ENCODE results near the gene ANXA2R. TPM values are rescaled to one million over a fixed set of nuclear protein-coding genes. Genes with fewer than 3 reads are reported as not detected.

The ANXA2R gene
- total and polyA plus RNA-seq, 9 donors: 1.1 to 2.7 (median 1.6) TPM

DNA sequence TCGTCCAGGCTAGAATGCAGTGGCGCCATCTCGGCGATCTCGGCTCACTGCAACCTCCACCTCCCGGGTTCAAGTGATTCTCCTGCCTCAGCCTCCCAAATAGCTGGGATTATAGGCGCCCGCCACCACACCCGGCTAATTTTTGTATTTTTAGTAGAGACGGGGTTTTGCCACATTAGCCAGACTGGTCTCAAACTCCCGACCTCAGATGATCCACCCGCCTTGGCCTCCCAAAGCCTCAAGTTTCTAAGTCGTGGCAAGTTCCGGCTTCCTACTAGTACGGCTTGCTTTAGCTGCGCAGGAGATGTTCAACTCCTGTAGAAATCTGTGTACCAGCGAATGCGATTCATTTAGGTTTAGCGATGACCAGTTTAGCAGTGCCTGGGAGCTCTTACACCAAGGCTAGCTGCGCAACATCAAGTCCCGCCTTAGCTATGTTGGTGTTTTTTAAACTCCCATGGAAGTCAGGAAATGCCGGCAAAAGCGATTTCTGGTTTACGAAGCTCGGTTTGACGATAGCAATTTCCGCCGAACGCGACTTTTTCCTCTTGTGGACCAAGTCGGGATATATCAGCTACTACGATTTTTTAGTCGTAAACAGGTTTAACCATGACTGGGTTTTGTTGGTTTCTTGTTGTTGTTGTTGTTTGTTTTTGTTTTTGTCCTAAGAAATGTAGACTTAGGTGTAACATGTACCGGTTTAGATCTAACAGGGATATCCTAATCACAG lies 46.4 kb downstream of the ANXA2R start:
- peak overlapping the region; percentile 21 for H3K4me3 ChIP-seq
- no peaks in the 10 kb centered on the region for H3K27me3 ChIP-seq
- H3K4me1 ChIP-seq (ENCODE audit: insufficient read depth): peaks cover 6% of the 10 kb centered on the region
- no peak for DNase-seq
- intact Hi-C loops (cut with DNase I): loop anchor here in 2 of 4 donors (2.0 to 5.0 kb wide), 4 partner anchors 43 to 71 kb away; partner anchors contain the start of gene ANXA2R (in 2 of the 2)
- H3K9me3 ChIP-seq: no peaks in the 10 kb centered on the region
- no peaks in the 10 kb centered on the region for H3K36me3 ChIP-seq
- no peak for TF ChIP-seq EP300 (IDR thresholded peaks at IDR 0.05)
- TF ChIP-seq, protein P1, sequence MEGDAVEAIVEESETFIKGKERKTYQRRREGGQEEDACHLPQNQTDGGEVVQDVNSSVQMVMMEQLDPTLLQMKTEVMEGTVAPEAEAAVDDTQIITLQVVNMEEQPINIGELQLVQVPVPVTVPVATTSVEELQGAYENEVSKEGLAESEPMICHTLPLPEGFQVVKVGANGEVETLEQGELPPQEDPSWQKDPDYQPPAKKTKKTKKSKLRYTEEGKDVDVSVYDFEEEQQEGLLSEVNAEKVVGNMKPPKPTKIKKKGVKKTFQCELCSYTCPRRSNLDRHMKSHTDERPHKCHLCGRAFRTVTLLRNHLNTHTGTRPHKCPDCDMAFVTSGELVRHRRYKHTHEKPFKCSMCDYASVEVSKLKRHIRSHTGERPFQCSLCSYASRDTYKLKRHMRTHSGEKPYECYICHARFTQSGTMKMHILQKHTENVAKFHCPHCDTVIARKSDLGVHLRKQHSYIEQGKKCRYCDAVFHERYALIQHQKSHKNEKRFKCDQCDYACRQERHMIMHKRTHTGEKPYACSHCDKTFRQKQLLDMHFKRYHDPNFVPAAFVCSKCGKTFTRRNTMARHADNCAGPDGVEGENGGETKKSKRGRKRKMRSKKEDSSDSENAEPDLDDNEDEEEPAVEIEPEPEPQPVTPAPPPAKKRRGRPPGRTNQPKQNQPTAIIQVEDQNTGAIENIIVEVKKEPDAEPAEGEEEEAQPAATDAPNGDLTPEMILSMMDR (IDR thresholded peaks at IDR 0.05): no peak
- TF ChIP-seq POLR2A (IDR thresholded peaks at IDR 0.05): no peak
- WGBS, 3 donors: 16 to 22% (median 16%) methylated on average over 34 of the region's 34 CpGs
- H3K27ac ChIP-seq: peak overlapping the region in 1 of 2 donors; percentile 55

- Histone ChIP-seq H3K4me3 (peak overlapping the region; percentile 40), H3K9me3 (no peaks in the 10 kb centered on the region), H3K4me1 (ENCODE audit: insufficient read depth) (peaks cover 6% of the 10 kb centered on the region), H3K36me3 (no peaks in the 10 kb centered on the region), H3K27ac (peak overlapping the region in 1 of 2 donors; percentile 55), H3K27me3 (no peaks in the 10 kb centered on the region)
- 5 to 8% (median 5%) methylated on average over 69 to 71 of the region's 71 CpGs for WGBS, 3 donors
- intact Hi-C loops (cut with DNase I): loop anchor here in 1 of 4 donors (5.0 kb wide), 1 partner anchor 50 kb away; the partner anchor contains the start of gene ANXA2R
- DNase-seq: peak; percentile 32 to 69 (median 56)
- TF ChIP-seq, protein P1 (IDR thresholded peaks at IDR 0.05): no peak
- TF ChIP-seq POLR2A (IDR thresholded peaks at IDR 0.05): peak; percentile 30
- no peak for TF ChIP-seq EP300 (IDR thresholded peaks at IDR 0.05)
Observed at GRCh38 chr5:42992088-42992879, 47.8 kb downstream of the ANXA2R start.

DNA sequence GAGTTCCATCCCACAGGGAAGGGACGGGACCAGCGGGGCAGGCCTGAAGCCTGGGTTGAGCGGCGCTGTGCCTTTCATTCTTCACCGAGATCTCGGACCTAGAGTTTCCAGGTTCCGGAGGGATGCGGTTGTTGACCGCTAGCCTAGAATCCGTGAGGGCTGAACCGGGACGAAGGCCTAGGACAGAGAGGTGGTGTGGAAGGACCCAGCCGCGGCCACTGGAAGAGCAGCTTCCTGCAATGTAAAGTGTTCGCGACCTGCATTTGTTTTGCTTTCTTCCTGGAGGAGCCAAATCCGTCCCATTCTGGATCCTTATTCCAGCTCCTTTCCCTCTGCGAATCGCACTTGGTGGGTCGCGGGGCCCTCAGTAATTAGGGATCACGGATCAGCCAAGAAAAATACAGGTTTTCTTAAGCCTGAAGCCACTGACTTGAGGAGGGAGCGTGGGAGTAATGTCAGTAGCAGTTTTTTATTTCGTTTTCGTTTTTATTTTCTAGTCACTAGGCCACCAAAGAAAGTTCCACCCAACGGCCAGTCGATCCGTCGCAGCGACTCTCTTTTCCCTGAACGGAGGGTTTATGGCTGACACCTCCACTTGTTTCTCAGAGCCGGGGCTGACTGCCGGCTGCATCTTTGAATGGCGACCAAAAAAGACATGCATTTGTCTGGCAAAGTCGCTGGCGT lies 48.6 kb downstream of the ANXA2R start:
- WGBS, 3 donors: 34 to 39% (median 35%) methylated on average over 36 of the region's 36 CpGs
- no peak for DNase-seq
- no peak for TF ChIP-seq EP300 (IDR thresholded peaks at IDR 0.05)
- no peak for TF ChIP-seq POLR2A (IDR thresholded peaks at IDR 0.05)
- TF ChIP-seq, protein P1 (IDR thresholded peaks at IDR 0.05): no peak
- intact Hi-C loops (cut with DNase I): loop anchor here in 1 of 4 donors (5.0 kb wide), 1 partner anchor 51 kb away; the partner anchor contains the start of gene ANXA2R
- H3K36me3 ChIP-seq: no peaks in the 10 kb centered on the region
- H3K4me1 ChIP-seq (ENCODE audit: insufficient read depth): peaks cover 6% of the 10 kb centered on the region
- H3K27me3 ChIP-seq: no peaks in the 10 kb centered on the region
- H3K27ac ChIP-seq: no peak overlapping the region
- H3K4me3 ChIP-seq: peak overlapping the region; percentile 40
- no peaks in the 10 kb centered on the region for H3K9me3 ChIP-seq

DNA sequence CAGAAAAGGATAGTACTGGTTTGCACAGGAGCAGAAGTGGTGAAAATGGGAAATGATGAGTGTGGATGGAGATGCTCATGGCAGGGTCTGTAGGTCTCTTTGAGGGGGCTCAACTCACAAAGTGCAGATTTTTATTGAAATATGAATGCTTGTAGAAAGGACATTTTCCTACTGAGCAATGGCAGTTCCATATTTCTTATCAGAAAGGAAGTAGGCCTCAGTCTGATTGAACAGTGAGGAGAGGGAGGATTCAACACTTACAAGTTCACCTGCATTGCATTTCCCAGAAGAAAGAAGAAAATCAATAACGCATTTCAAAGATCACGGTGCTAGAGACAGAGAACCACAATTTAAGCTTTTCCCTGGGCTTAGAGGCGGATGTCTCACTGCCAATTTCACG lies 49.2 kb downstream of the ANXA2R start:
- H3K9me3 ChIP-seq: no peaks in the 10 kb centered on the region
- intact Hi-C loops (cut with DNase I): loop anchor here in 1 of 4 donors (5.0 kb wide), 1 partner anchor 51 kb away; the partner anchor contains the start of gene ANXA2R

More for the DNA sequence above, 49.2 kb downstream of the ANXA2R start:
- Histone ChIP-seq H3K4me1 (ENCODE audit: insufficient read depth) (peaks cover 6% of the 10 kb centered on the region), H3K27me3 (no peaks in the 10 kb centered on the region), H3K4me3 (no peak overlapping the region), H3K36me3 (no peaks in the 10 kb centered on the region), H3K27ac (no peak overlapping the region)
- no peak for DNase-seq
- 88 to 93% (median 92%) methylated on average over 4 of the region's 4 CpGs for WGBS, 3 donors
- TF ChIP-seq POLR2A (IDR thresholded peaks at IDR 0.05): no peak
- TF ChIP-seq, protein P1 (IDR thresholded peaks at IDR 0.05): no peak
- no peak for TF ChIP-seq EP300 (IDR thresholded peaks at IDR 0.05)

All from ovary (tissue), 9 donors.